Fibroblast of pulmonary artery (primary cell): Measurements from ENCODE around the gene GNB3.

Experiments
- DNase-seq: peaks from one replicate; pipeline ENCODE4 v3.0.0-alpha.2; 2010; ENCODE audit warnings: low read depth
- H3K4me3 ChIP-seq: replicated peaks from 2 replicates; pipeline ENCODE4 v1.5.1; 2011; ENCODE audit warnings: low read depth, mild to moderate bottlenecking, control low read depth, low read length, moderate library complexity
- CTCF ChIP-seq: IDR thresholded peaks from 2 replicates; pipeline ENCODE4 v1.5.1; 2011; ENCODE audit warnings: mild to moderate bottlenecking, control low read depth, low read length, inconsistent platforms; ENCODE audit errors: missing control alignments

The GNB3 gene

GRCh38 chr12:6831450-6831995, 9.2 kb upstream of the GNB3 start:
- no peak for DNase-seq
- H3K4me3 ChIP-seq: no peak overlapping the region
- no peak for TF ChIP-seq CTCF

DNA sequence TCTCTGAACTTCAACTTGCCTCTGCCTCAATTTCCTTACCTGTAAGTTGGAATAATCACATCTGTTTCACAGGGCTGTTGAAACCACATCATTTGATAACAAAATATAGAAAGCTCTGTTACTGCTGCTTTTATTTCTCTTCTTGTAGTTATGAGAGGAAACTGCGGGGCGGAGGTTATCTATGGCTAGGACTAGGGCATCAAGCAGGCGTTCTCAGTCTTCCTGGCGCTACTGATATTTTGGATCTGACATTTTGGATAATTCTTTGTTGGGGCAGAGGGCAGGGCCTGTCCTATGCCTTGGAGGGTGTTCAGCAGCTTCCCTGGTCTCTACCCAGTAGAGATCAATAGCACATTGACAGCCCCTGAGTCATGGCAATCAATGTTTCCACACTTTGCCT, 8.6 kb upstream of the GNB3 start:
- TF ChIP-seq CTCF: no peak
- no peak overlapping the region for H3K4me3 ChIP-seq

GRCh38 chr12:6833189-6833890, 7.4 kb upstream of the GNB3 start:
- no peak for TF ChIP-seq CTCF
- H3K4me3 ChIP-seq: no peak overlapping the region

More for the DNA sequence above, 8.6 kb upstream of the GNB3 start:
- no peak for DNase-seq

DNA sequence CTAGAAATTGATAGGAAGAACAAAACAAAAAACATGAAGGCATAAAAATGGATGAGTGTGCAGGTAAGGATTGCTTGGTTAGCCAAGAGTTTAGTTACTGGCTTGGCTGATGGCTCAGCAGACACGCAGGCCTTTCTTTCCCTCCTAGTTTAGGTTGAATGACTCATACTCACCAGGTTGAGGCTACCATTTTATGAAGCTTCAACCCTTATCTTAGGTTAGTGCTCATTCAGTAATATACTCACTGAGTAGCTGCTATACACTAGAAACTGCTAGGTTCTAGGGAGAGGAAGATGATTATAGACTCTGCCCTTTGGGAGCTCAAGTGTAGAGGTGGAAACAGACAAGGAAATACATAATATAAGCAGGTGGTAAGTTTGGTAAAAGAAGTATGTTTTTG, 6.5 kb upstream of the GNB3 start:
- TF ChIP-seq CTCF: no peak
- H3K4me3 ChIP-seq: no peak overlapping the region
- no peak for DNase-seq

More at GRCh38 chr12:6833189-6833890, 7.4 kb upstream of the GNB3 start:
- DNase-seq: no peak

DNA sequence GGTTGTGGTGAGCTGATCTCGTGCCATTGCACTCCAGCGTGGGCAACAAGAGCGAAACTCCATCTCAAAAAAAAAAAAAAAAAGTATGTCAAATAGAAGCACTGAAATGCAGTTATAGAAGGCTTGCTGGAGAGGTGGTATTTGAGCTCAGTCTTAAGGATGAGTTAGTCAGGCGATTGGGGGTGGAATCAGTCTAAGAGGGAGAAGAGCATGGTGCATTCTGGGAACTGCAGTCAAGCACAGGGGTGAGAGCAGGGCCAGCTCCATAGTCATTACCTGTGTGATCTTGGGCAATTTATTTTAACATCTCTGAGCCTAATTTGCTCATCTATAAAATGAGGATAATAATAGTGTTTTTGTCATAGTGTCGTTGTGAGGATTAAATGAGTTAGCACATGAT, 5.9 kb upstream of the GNB3 start:
- H3K4me3 ChIP-seq: no peak overlapping the region
- no peak for DNase-seq
- no peak for TF ChIP-seq CTCF

DNA sequence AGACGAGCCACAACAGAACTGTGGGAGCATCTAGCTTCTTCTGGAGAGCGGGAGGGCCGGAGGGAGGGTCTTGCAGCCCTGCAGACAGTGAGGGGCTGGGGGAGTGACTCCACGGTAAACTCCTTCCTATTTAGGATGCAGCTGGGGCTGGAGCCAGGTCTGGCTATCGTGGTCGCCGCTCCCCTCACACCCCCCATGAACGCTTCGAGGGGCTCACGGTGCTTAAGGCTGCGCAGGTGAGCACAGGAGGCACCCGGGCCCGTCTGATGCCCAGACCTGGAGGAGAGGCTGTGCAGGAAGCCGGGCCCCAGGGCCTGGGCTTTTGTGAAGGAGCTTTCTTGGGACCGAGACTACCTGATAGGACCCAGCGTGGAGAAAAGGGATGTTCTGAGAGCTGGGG, 3.9 kb upstream of the GNB3 start:
- H3K4me3 ChIP-seq: no peak overlapping the region
- no peak for DNase-seq
- TF ChIP-seq CTCF: no peak
